OCI-LY1 (cell line): ENCODE data around the gene MKRN2.

Experiments used
- H2AFZ ChIP-seq: fragments of 200-600 bp; sonication (generic), shearing (Covaris generic); 2 replicates; pipeline ENCODE4 v1.6.0; 2014; ENCODE audit warnings: antibody characterized with exemption, mild to moderate bottlenecking, low read length
- H3F3A ChIP-seq: fragments of 200-600 bp; sonication (generic), shearing (Covaris generic); 2 replicates; pipeline ENCODE4 v1.6.0; 2014; ENCODE audit warnings: mild to moderate bottlenecking, antibody characterized with exemption, low read length, moderate library complexity; ENCODE audit not compliant: insufficient read depth
- H3K27ac ChIP-seq: fragments of 200-600 bp; sonication (generic); 2 replicates; pipeline ENCODE4 v1.5.1; 2014; ENCODE audit warnings: low read length, mixed run types, mild to moderate bottlenecking, low read depth; ENCODE audit not compliant: poor library complexity, severe bottlenecking
- H3K27me3 ChIP-seq: fragments of 200-600 bp; sonication (generic); 2 replicates; pipeline ENCODE4 v1.6.0; 2014; ENCODE audit warnings: antibody characterized with exemption, mild to moderate bottlenecking, low read length, moderate library complexity; ENCODE audit not compliant: insufficient read depth
- H3K36me3 ChIP-seq: fragments of 200-600 bp; sonication (generic); 2 replicates; pipeline ENCODE4 v1.6.1; 2014; ENCODE audit warnings: mild to moderate bottlenecking, antibody characterized with exemption, low read length, moderate library complexity, mixed read lengths; ENCODE audit not compliant: insufficient read depth
- H3K4me1 ChIP-seq: fragments of 200-600 bp; sonication (generic); 2 replicates; pipeline ENCODE4 v1.5.1; 2014; ENCODE audit warnings: mild to moderate bottlenecking, low read length, moderate library complexity; ENCODE audit not compliant: insufficient read depth, severe bottlenecking
- H3K4me2 ChIP-seq: fragments of 200-600 bp; sonication (generic), shearing (Covaris generic); 2 replicates; pipeline ENCODE4 v1.6.1; 2014; ENCODE audit warnings: low read length
- H3K4me3 ChIP-seq: fragments of 200-600 bp; sonication (generic); 2 replicates; pipeline ENCODE4 v1.5.1; 2014; ENCODE audit warnings: low read length, low read depth, mild to moderate bottlenecking, mixed read lengths; ENCODE audit not compliant: poor library complexity, severe bottlenecking
- H3K79me2 ChIP-seq: fragments of 200-600 bp; shearing (Covaris generic); 2 replicates; pipeline ENCODE4 v1.6.1; 2016; ENCODE audit warnings: mixed run types, low read length, mixed read lengths; ENCODE audit not compliant: insufficient read depth
- H3K9ac ChIP-seq: fragments of 200-600 bp; sonication (generic), shearing (Covaris generic); 2 replicates; pipeline ENCODE4 v1.6.1; 2014; ENCODE audit warnings: mild to moderate bottlenecking, low read length, mixed read lengths
- H3K9me2 ChIP-seq: fragments of 200-600 bp; sonication (generic), shearing (Covaris generic); 2 replicates; pipeline ENCODE4 v1.6.1; 2014; ENCODE audit warnings: low read depth, mild to moderate bottlenecking, low read length, mixed read lengths
- H3K9me3 ChIP-seq: fragments of 200-600 bp; shearing (Covaris generic); 2 replicates; pipeline ENCODE4 v1.6.1; 2014; ENCODE audit warnings: low read length, mixed read lengths
- H4K20me1 ChIP-seq: fragments of 200-600 bp; sonication (generic), shearing (Covaris generic); 2 replicates; pipeline ENCODE4 v1.6.0; 2016; ENCODE audit warnings: mild to moderate bottlenecking, low read length; ENCODE audit not compliant: insufficient read depth
- EZH2 ChIP-seq: fragments of 200-600 bp; sonication (generic), shearing (Covaris generic); IDR thresholded peaks from 2 replicates; pipeline ENCODE4 v1.8.0; 2017; ENCODE audit warnings: borderline replicate concordance, mixed run types, mild to moderate bottlenecking, antibody characterized with exemption, low read length, moderate library complexity, mixed read lengths
- TF ChIP-seq, protein P1 (sequence below): fragments of 200-600 bp; sonication (generic), shearing (Covaris generic); IDR thresholded peaks from 2 replicates; pipeline ENCODE4 v1.5.1; 2017; ENCODE audit warnings: mild to moderate bottlenecking, antibody characterized with exemption, low read length, moderate library complexity, mixed read lengths

Gene MKRN2

GRCh38 chr3:12521010-12521409 is 35.9 kb upstream of the MKRN2 start:
- Histone ChIP-seq H4K20me1 (no peaks in the 10 kb centered on the region), H3K9me2 (no peaks in the 10 kb centered on the region), H3K36me3 (peaks cover 18% of the 10 kb centered on the region), H3F3A (no peaks in the 10 kb centered on the region), H3K27ac (no peak overlapping the region), H2AFZ (no peak overlapping the region), H3K4me2 (no peak overlapping the region), H3K9ac (no peak overlapping the region), H3K79me2 (no peaks in the 10 kb centered on the region), H3K27me3 (no peaks in the 10 kb centered on the region), H3K9me3 (no peaks in the 10 kb centered on the region), H3K4me1 (no peaks in the 10 kb centered on the region), H3K4me3 (no peak overlapping the region)
- TF ChIP-seq EZH2: no peak
- TF ChIP-seq, protein P1, sequence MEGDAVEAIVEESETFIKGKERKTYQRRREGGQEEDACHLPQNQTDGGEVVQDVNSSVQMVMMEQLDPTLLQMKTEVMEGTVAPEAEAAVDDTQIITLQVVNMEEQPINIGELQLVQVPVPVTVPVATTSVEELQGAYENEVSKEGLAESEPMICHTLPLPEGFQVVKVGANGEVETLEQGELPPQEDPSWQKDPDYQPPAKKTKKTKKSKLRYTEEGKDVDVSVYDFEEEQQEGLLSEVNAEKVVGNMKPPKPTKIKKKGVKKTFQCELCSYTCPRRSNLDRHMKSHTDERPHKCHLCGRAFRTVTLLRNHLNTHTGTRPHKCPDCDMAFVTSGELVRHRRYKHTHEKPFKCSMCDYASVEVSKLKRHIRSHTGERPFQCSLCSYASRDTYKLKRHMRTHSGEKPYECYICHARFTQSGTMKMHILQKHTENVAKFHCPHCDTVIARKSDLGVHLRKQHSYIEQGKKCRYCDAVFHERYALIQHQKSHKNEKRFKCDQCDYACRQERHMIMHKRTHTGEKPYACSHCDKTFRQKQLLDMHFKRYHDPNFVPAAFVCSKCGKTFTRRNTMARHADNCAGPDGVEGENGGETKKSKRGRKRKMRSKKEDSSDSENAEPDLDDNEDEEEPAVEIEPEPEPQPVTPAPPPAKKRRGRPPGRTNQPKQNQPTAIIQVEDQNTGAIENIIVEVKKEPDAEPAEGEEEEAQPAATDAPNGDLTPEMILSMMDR: no peak

DNA sequence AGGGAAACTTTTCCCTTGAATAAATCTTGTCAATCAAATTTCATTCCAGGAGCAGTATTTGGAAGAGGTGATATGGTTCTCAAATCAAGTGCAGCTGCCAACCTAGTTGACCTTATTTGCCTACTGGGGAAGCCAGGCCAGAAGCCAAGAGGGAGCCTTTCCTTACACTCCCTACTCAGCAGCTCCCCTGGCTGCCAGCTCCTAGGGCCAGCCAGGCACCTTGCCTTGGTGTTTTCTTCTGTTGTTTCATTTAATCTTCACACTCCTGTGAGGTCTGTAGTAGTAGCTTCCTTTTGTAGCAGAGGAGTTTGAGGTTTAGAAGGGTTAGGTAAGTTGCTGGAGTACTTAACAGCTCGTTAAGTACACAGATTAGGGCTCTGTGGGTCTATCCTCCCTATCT is 34.2 kb upstream of the MKRN2 start:
- Histone ChIP-seq H3F3A (no peaks in the 10 kb centered on the region), H2AFZ (no peak overlapping the region), H3K9ac (no peak overlapping the region), H3K27me3 (no peaks in the 10 kb centered on the region), H3K4me2 (no peak overlapping the region), H3K9me2 (no peaks in the 10 kb centered on the region), H3K27ac (no peak overlapping the region), H3K4me3 (no peak overlapping the region), H4K20me1 (no peaks in the 10 kb centered on the region), H3K36me3 (peaks cover 26% of the 10 kb centered on the region), H3K79me2 (no peaks in the 10 kb centered on the region), H3K9me3 (no peaks in the 10 kb centered on the region), H3K4me1 (no peaks in the 10 kb centered on the region)
- TF ChIP-seq, protein P1: no peak
- no peak for TF ChIP-seq EZH2

DNA sequence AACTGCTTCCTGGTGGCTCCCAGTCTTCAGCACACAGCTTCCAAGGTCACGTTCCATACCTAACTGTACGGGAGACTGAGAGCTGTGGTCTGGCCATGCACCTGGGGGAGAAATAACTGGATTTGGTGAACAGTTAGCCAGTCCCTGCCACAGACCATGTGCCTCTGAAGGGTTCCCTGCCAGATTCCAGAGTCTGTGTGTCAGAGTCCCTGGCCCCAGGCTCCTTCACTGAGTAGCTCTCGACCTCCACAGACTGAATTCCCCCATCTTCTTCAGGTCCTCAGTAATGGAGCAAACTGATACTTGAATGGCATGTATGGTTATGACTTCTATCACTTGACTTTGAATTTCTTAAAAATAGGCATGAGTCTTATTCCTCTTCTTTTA is 29.1 kb upstream of the MKRN2 start:
- Histone ChIP-seq H3K27ac (no peak overlapping the region), H3K4me3 (no peak overlapping the region), H3K27me3 (no peaks in the 10 kb centered on the region), H3K4me2 (no peak overlapping the region), H3K36me3 (peaks cover 43% of the 10 kb centered on the region), H2AFZ (no peak overlapping the region), H3K9me2 (no peaks in the 10 kb centered on the region), H4K20me1 (no peaks in the 10 kb centered on the region), H3K4me1 (no peaks in the 10 kb centered on the region), H3K9ac (no peak overlapping the region), H3F3A (no peaks in the 10 kb centered on the region), H3K9me3 (no peaks in the 10 kb centered on the region), H3K79me2 (no peaks in the 10 kb centered on the region)
- no peak for TF ChIP-seq EZH2
- TF ChIP-seq, protein P1: no peak
